Endothelial cell of umbilical vein (primary cell): ENCODE data around the gene TRMO.

Experiments
- CTCF ChIP-seq, 2 donors: IDR thresholded peaks; 1 replicate in 1 of 2; 2 replicates in 1 of 2; pipeline ENCODE4 v1.5.1; 2011; ENCODE audit warnings: low read length in 2 of 2, mild to moderate bottlenecking in 2 of 2, moderate library complexity in 2 of 2, control low read depth in 1 of 2, inconsistent platforms in 1 of 2, low read depth in 1 of 2; ENCODE audit not compliant: insufficient read depth in 1 of 2; ENCODE audit errors: extremely low read depth in 1 of 2
- EZH2 ChIP-seq: IDR thresholded peaks from 2 replicates; pipeline ENCODE4 v1.6.1; 2012; ENCODE audit warnings: borderline replicate concordance, low read depth, mild to moderate bottlenecking, moderate library complexity, low read length, inconsistent platforms; ENCODE audit not compliant: severe bottlenecking

- TF ChIP-seq CTCF (IDR thresholded peaks at IDR 0.05; ENCODE audit: extremely low read depth in 1 of 2, insufficient read depth in 1 of 2, low read depth in 1 of 2, low read length in 2 of 2) (no peak), EZH2 (no peak)
Measured at GRCh38 chr9:97908705-97909104, 13.6 kb downstream of the TRMO start.
